M059J (cell line): ENCODE measurements around the gene TMEM121. TPM values are rescaled to one million over a fixed set of nuclear protein-coding genes. Genes with fewer than 3 reads are reported as not detected.
A peak's percentile ranks its signal among the peaks of the same experiment; 100 is the strongest.
"Not testable (repeated sequence)": the region's sequence is repeated elsewhere in the genome, so short reads cannot be mapped to it uniquely, and the experiment has no call there.

Source experiments
- DNase-seq: peaks from one replicate; pipeline ENCODE4 v3.0.0-alpha.2; 2012; ENCODE audit warnings: low read depth
- total RNA-seq: library from RNA; depleted of rRNA; stranded (reverse); fragments of >200 nt; shearing (Covaris generic); gene quantifications from 2 replicates; pipeline ENCODE4 v1.2.3, GENCODE V29; 2014

The TMEM121 gene
- total RNA-seq, 1 experiment from 2014 or later, result 5.4 TPM

DNA sequence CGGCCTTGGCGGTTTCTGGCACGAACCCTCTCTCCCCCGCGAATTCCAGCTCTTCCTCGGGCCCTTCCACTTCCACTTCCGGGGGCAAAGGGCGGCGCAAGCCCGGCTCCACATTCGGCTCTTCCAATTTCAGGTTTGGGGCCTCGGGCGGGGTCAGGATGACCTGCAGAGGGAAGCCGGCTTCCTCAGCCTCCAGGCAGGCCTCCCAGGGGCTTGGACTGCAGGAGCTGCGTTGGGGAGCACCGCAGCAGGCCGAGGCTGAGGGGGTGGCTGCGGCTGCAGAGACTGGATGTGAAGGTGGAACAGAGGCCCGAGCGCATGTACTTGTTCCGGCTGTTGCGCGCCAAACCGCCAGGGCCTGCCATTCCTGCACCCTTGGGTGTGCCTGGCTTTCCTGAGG is 20.7 kb downstream of the TMEM121 start:
- DNase-seq, result not testable (repeated sequence)

- no peak for DNase-seq
These were observed 21.4 kb downstream of the TMEM121 start for GRCh38 chr14:105547741-105548169.

DNA sequence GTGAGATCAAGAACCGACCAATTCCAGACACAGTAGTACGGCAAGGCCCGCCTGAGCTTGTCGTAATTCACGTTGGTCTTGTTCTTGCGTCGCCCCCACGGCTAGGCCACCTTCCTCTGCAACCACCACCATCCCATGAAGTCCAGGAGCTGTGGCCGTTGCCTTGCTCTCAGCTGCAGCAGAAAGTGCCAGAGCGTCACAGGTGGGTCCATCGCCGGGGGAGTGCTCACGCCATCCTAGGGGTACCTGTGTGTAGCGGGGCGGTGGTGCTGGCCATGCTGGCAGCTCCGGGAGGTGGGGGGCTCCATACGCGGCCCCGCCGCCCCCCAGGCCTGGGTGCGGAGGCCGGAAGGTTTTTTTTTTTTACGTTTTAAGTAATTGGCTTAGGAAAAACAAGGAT is 23.1 kb downstream of the TMEM121 start:
- DNase-seq, result no peak

GRCh38 chr14:105554022-105554421 is 27.6 kb downstream of the TMEM121 start:
- DNase-seq, result no peak

DNA sequence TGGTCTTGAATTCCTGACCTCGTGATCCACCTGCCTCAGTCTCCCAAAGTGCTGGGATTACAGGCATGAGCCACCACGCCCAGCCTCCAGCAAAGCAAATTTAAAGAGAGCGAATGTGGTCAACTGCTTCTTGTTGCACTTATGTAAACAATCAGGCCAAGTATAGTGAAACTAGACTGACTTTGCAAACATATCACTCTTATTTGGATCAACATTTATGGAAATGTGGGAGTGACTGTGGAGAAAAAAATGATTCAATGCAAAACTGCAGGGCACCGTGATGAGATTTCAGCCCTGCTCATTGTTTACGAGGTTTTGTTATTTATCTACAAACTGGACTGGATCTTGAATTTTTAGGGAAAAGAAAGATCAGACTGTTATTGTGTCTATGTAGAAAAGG is 28.1 kb downstream of the TMEM121 start:
- no peak for DNase-seq

GRCh38 chr14:105557671-105558070 is 31.3 kb downstream of the TMEM121 start:
- DNase-seq, result not testable (repeated sequence)

DNA sequence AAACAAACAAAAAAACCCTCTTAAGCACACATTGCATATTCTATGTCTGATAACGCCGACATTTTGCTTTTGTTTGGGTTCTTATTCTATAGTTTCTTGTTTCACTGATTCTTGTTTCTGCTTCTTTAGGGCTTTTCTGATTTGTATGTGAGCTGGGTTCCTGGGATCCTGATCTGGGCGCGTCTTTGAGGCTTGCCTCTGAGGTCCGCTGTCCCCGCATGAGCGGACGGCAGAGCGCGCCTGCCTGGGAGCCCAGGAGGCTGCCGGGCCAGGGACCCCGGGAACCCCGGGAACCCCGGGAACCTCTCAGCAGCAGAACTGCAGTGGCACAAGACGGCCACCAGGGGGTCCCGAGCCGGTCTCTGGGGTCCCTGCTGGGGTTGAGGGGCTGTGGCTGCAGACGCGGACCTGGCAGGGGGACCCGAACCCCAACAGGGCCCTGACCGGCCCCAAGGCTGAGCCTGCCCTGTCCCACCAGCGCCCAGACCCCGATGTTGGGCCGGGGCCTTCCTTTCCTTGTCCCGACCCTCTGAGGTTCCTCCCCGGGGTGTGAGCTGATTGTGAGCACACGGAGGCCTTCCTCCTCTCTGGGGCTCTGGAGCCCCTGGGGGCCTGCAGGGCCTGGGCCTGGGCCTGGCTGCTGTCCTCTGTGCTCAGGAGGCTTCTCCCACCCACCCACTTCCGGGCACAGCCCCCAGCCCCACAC is 32.2 kb downstream of the TMEM121 start:
- DNase-seq, result not testable (repeated sequence)

GRCh38 chr14:105559384-105560047 is 33.1 kb downstream of the TMEM121 start:
- DNase-seq, result not testable (repeated sequence)

DNA sequence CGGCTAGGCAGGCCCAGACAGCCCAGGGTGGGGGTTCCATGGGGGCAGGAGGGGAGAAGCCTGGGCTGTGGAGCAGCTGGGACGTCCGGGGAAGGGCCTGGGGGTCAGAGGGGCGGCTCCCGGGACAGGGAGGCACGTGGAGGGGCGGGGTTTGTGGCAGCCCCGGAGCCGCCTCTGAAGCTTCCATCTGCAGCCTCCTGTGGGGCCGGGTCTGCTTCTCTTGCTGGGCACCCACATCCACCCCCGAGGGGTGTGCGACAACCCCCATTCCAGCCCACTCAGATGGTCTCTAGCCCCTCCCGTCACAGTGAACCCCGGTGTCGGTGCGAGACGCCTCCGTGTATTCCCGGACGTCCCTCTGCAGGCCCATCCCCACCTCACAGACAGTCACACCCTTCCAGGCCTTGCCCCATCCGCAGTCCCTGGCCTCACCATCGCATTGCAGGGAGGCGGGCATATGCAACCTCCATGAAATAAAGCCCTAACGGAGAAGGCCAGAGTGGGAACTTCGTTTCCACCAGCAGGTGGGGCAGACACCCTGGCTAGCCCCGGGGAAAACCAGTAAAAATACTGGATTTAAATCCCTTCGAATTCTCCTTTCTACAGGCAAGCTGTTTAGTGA is 33.8 kb downstream of the TMEM121 start:
- DNase-seq, result not testable (repeated sequence)

- not testable (repeated sequence) for DNase-seq
These were observed 35.0 kb downstream of the TMEM121 start for GRCh38 chr14:105561345-105561744.

DNA sequence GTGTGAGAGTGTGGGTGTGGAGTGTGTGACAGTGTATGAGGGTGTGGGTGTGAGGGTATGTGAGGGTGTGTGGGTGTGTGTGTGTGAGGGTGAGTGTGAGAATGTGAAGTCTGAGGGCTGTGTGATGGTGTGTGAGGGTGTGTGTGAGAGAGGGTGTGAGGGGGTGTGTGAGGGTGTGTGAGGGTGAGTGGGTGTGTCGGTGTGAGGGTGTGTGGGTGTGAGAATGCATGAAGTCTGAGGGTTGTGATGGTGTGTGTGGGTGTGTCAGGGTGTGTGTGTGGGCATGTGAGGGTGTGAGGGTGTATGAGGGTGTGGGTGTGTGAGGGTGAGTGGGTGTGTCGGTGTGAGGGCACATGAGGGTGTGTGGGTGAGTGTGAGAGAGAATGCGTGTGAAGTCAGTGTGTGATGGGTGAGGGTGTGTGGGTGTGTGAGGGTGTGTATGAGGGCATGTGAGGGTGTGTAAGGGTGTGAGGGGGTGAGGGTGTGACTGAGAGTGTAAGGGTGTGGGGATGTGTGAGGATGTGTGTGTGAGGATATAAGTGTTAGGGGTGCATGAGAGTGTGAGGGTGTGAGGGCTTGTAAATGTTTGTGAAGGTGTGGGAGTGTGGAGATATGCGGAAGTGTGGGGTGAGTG is 36.4 kb downstream of the TMEM121 start:
- DNase-seq, result no peak

DNA sequence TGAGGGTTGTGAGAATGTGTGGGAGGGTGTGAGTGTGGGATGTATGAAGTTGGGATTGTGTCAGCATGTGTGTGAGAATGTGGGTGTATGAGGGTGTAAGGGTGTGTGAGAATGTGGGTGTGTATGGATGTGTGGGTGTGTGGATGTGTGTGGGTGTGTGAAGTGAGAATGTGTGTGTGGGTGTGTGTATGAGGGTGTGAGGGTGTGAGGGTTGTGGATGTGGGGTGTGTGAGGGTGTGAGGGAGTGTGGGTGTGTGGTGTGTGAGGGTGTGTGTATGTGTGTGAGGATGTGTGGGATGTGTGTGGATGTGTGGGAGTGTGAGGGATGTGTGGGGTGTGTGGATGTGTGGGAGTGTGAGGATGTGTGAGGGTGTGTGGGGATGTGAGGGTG is 37.0 kb downstream of the TMEM121 start:
- no peak for DNase-seq

DNA sequence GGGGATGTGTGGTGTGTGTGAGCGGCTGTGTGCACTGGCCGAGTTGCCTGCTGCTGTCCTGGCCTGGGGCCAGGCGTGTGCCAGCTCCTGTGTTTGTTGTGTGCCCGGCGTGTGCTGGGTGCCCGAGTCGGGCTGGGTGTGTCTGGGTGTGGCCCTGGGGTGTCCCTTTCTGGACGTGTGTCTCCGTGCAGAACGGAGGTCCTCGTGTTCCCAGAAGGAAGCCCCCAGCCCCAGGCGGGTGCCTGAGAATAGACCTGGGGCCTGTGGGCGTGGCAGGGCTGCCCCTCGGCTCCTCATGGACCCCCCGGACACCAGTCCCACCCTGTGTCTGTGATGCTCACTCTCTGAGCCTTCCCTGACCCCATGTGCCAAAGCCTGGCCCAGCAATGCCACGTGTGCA is 38.2 kb downstream of the TMEM121 start:
- DNase-seq, result not testable (repeated sequence)

- DNase-seq, result not testable (repeated sequence)
These were observed 39.0 kb downstream of the TMEM121 start for GRCh38 chr14:105565185-105565919.

- not testable (repeated sequence) for DNase-seq
These were observed 40.1 kb downstream of the TMEM121 start for GRCh38 chr14:105566248-105567163.

DNA sequence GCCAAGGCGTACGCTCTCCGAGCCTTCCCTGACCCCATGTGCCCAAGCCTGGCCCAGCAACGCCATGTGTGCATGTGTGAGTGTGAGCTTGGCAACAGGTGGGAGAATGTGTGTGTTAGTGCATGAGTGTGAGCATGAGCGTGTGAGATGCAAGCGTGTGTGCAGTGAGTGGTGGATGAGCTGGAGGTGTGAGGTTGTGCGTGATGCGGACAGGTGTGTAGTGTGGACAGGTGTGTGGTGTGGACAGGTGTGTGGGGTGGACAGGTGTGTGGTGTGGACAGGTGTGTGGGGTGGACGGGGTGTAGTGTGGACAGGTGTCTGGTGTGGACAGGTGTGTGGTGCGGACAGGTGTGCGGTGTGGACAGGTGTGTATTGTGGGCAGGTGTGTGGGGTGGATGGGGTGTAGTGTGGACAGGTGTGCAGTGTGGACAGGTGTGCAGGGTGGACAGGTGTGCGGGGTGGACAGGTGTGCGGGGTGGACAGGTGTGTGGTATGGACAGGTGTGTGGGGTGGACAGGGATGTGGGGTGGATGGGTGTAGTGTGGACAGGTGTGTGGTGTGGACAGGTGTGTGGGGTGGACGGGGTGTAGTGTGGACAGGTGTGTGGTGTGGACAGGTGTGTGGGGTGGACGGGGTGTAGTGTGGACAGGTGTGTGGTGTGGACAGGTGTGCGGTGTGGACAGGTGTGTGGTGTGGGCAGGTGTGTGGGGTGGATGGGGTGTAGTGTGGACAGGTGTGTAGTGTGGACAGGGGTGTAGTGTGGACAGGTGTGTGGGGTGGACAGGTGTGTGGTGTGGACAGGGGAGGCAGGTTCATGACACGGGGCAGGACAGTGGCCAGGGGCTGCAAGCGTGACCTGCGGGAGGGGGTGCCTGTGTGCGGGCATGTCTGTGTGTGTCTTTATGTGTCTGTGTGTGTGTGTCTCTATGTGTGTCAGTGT is 41.1 kb downstream of the TMEM121 start:
- DNase-seq, result not testable (repeated sequence)

DNA sequence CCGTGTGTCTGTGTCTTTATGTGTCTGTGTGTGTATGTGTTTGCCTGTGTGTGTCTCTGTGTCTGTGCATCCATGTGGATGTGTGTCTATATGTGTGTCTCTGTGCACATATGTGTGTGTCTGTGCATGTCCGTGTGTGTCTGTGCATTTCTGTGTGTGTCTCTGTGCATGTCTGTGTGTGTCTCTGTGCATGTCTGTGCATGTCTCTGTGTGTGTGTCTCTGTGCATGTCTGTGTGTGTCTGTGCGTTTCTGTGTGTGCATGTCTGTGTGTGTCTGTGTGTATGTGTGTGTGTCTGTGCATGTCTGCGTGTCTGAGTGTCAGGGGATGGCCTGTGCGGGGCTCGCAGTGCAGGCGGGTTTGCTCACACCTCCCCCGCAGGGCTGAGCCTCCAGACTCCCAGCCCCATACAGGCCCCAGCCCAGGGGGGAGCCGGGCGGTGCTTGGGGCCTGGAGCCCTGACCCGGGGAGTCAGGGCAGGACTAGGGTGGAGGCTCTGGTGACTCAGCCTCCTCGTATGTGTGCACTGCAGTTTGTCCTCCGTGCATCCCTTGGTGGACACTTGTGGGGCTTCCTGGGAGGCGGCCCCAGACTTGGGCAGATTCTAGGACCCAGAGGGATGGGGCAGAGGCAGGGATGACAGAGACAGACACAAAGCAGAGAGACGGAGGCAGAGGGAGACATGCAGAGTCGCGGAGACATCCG is 41.9 kb downstream of the TMEM121 start:
- peak; percentile 4 for DNase-seq

DNA sequence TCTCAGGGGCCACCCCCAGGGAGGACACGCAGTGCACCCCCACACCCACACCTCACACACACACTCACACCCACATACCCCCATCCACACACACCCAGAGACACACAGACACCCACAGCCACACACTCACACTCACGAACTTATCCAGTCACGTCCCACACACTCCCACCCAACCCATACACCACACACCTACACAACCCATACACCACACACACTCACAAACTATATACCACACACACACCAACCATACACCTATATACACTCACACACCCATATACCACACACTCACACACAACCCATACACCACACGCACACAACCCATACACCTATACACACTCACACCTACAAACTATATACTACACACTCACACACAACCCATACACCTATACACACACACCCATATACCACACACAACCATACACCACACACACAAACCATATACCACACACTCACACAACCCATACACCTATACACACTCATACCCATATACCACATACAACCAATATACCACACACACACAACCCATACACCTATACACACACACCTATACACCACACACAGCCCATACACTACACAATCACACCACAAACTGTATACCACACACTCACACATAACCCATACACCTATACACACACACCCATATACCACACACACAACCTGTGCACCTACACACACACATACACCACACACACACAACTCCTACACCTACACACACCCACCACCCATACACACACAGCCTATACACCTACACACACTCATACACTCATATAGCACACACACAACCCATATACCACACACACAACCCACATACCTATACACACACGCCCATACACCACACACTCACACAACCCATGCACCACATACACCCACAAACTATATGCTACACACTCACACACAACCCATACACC is 42.7 kb downstream of the TMEM121 start:
- no peak for DNase-seq
